T-helper 2 cell treated with Interferon-gamma antibody and Interleukin-4, amounts not matched to agents 5 μg/mL and 100 μg/mL, for 36 hours (primary cell): Measurements from ENCODE around the gene IL16.

ENCODE experiments used
- DNase-seq: peaks from one replicate; pipeline ENCODE4 v3.0.0; 2021; ENCODE audit warnings: low spot score
- H3K27ac Mint-ChIP-seq: one replicate; pipeline ENCODE4 v1.8.0; 2021; ENCODE audit warnings: mild to moderate bottlenecking, mixed read lengths
- H3K27me3 Mint-ChIP-seq: one replicate; pipeline ENCODE4 v1.8.0; 2021; ENCODE audit warnings: low read depth, mixed read lengths
- H3K36me3 Mint-ChIP-seq: one replicate; pipeline ENCODE4 v1.8.0; 2021; ENCODE audit warnings: low read depth, mixed read lengths
- H3K4me1 Mint-ChIP-seq: one replicate; pipeline ENCODE4 v1.8.0; 2021; ENCODE audit warnings: low read depth, mixed read lengths
- H3K4me3 Mint-ChIP-seq: one replicate; pipeline ENCODE4 v1.8.0; 2022; ENCODE audit warnings: mild to moderate bottlenecking, moderate library complexity, mixed read lengths
- H3K9me3 Mint-ChIP-seq: one replicate; pipeline ENCODE4 v1.8.0; 2021; ENCODE audit warnings: mixed read lengths

The IL16 gene

GRCh38 chr15:81263477-81263876 is 66.8 kb downstream of the IL16 start:
- no peak for DNase-seq
- no peaks in the 10 kb centered on the region for H3K36me3 Mint-ChIP-seq
- H3K4me3 Mint-ChIP-seq: no peak overlapping the region
- H3K4me1 Mint-ChIP-seq: peaks cover 19% of the 10 kb centered on the region
- no peaks in the 10 kb centered on the region for H3K9me3 Mint-ChIP-seq
- H3K27ac Mint-ChIP-seq: no peak overlapping the region
- peaks cover 16% of the 10 kb centered on the region for H3K27me3 Mint-ChIP-seq

- H3K27me3 Mint-ChIP-seq: peaks cover 14% of the 10 kb centered on the region
- no peak overlapping the region for H3K4me3 Mint-ChIP-seq
- H3K27ac Mint-ChIP-seq: no peak overlapping the region
- no peak for DNase-seq
- no peaks in the 10 kb centered on the region for H3K9me3 Mint-ChIP-seq
- H3K36me3 Mint-ChIP-seq: no peaks in the 10 kb centered on the region
- H3K4me1 Mint-ChIP-seq: peaks cover 23% of the 10 kb centered on the region
Measured at GRCh38 chr15:81264072-81264857, 67.6 kb downstream of the IL16 start.

- Mint-ChIP-seq H3K36me3 (no peaks in the 10 kb centered on the region), H3K4me3 (peak overlapping the region; percentile 44), H3K27me3 (peaks cover 10% of the 10 kb centered on the region), H3K9me3 (no peaks in the 10 kb centered on the region), H3K27ac (no peak overlapping the region), H3K4me1 (peaks cover 28% of the 10 kb centered on the region)
- DNase-seq: no peak
Measured at GRCh38 chr15:81265256-81265943, 68.7 kb downstream of the IL16 start.

DNA sequence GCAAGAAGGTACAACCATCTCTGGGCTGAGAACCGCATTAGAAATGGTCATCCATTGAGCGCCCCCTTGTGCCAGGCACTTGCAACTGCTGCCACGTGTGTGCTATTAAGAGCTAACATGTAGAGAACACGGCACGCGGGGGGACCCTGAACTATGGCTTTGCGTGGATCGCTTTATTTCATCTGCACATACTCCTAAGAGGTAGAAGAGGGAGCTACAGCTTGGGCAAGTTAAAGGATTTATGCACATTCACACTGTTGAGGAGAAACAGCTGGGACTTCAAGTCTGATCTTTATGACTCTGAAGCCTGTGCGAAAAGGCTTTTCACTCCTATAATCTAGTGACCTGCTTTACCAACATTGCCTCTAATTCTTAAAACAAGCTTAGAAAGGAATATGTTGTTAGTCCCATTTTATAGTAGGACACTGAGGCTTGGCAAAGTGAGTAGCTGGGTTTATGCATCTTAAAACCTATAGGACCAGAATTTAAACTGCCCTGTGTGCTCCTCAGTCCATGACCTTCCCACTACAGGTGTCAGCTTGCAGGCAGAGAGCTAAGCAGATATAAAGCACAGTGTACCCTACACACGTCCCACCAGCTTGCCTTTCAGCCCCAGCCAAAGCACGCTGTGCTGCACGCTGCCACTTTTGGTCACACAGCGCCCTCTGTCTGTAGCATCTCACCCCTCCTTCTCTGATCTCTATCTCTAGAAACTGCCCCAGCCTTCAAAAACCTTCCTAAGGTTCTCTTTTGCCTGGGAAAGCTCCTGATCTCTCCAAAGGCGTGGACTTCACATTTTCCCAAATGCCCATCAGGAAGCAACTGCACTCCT is 69.5 kb downstream of the IL16 start:
- peaks cover 10% of the 10 kb centered on the region for H3K27me3 Mint-ChIP-seq
- DNase-seq: peak; percentile 72
- H3K27ac Mint-ChIP-seq: peak overlapping the region; percentile 63
- H3K4me1 Mint-ChIP-seq: peaks cover 30% of the 10 kb centered on the region
- no peaks in the 10 kb centered on the region for H3K36me3 Mint-ChIP-seq
- peak overlapping the region; percentile 66 for H3K4me3 Mint-ChIP-seq
- H3K9me3 Mint-ChIP-seq: no peaks in the 10 kb centered on the region

DNA sequence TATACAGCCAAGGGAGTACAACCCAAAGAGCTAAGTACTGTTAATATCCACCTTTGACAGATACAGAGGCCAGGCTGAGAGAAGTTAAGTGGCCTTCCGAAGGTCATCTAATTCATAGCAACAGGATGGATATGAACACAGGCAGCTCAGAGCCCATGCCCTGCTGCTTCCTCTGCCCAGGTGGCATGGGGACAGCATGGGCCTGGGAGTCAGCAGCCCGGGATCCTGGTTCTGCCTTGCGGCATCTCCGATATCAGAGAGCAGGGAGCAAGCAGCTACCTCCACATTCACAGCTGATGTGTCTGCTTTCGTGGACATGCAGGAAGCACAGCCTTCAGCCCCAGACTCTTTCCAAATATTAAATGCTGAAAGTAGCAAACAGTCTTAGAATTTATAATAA is 71.7 kb downstream of the IL16 start:
- no peak for DNase-seq
- Mint-ChIP-seq H3K36me3 (no peaks in the 10 kb centered on the region), H3K27ac (no peak overlapping the region), H3K4me1 (peaks cover 30% of the 10 kb centered on the region), H3K4me3 (no peak overlapping the region), H3K9me3 (no peaks in the 10 kb centered on the region), H3K27me3 (peaks cover 10% of the 10 kb centered on the region)

GRCh38 chr15:81268881-81269601 is 72.4 kb downstream of the IL16 start:
- no peak for DNase-seq
- Mint-ChIP-seq H3K4me3 (no peak overlapping the region), H3K9me3 (no peaks in the 10 kb centered on the region), H3K27ac (no peak overlapping the region), H3K4me1 (peaks cover 30% of the 10 kb centered on the region), H3K36me3 (no peaks in the 10 kb centered on the region), H3K27me3 (peaks cover 10% of the 10 kb centered on the region)

GRCh38 chr15:81270188-81270587 is 73.5 kb downstream of the IL16 start:
- no peaks in the 10 kb centered on the region for H3K9me3 Mint-ChIP-seq
- H3K4me3 Mint-ChIP-seq: no peak overlapping the region
- no peak overlapping the region for H3K27ac Mint-ChIP-seq
- peaks cover 34% of the 10 kb centered on the region for H3K4me1 Mint-ChIP-seq
- H3K36me3 Mint-ChIP-seq: peaks cover 2% of the 10 kb centered on the region
- no peak for DNase-seq
- H3K27me3 Mint-ChIP-seq: peaks cover 2% of the 10 kb centered on the region

- Mint-ChIP-seq H3K4me3 (no peak overlapping the region), H3K27me3 (no peaks in the 10 kb centered on the region), H3K36me3 (peaks cover 2% of the 10 kb centered on the region), H3K4me1 (peaks cover 33% of the 10 kb centered on the region), H3K9me3 (no peaks in the 10 kb centered on the region), H3K27ac (no peak overlapping the region)
- DNase-seq: no peak
Measured at GRCh38 chr15:81270781-81271491, 74.3 kb downstream of the IL16 start.

GRCh38 chr15:81271761-81272644 is 75.3 kb downstream of the IL16 start:
- no peak overlapping the region for H3K27ac Mint-ChIP-seq
- no peak for DNase-seq
- no peak overlapping the region for H3K4me3 Mint-ChIP-seq
- H3K27me3 Mint-ChIP-seq: no peaks in the 10 kb centered on the region
- peaks cover 7% of the 10 kb centered on the region for H3K36me3 Mint-ChIP-seq
- H3K4me1 Mint-ChIP-seq: peaks cover 27% of the 10 kb centered on the region
- H3K9me3 Mint-ChIP-seq: peaks cover 6% of the 10 kb centered on the region

GRCh38 chr15:81273200-81273599 is 76.5 kb downstream of the IL16 start:
- H3K27me3 Mint-ChIP-seq: no peaks in the 10 kb centered on the region
- H3K27ac Mint-ChIP-seq: no peak overlapping the region

GRCh38 chr15:81273855-81274254 is 77.2 kb downstream of the IL16 start:
- peaks cover 27% of the 10 kb centered on the region for H3K4me1 Mint-ChIP-seq
- H3K36me3 Mint-ChIP-seq: peaks cover 16% of the 10 kb centered on the region
- no peaks in the 10 kb centered on the region for H3K27me3 Mint-ChIP-seq
- peaks cover 21% of the 10 kb centered on the region for H3K9me3 Mint-ChIP-seq
- no peak for DNase-seq
- H3K27ac Mint-ChIP-seq: no peak overlapping the region
- no peak overlapping the region for H3K4me3 Mint-ChIP-seq

More at GRCh38 chr15:81273200-81273599, 76.5 kb downstream of the IL16 start:
- DNase-seq: no peak
- Mint-ChIP-seq H3K36me3 (peaks cover 15% of the 10 kb centered on the region), H3K4me1 (peaks cover 27% of the 10 kb centered on the region), H3K4me3 (no peak overlapping the region), H3K9me3 (peaks cover 16% of the 10 kb centered on the region)

- no peak overlapping the region for H3K4me3 Mint-ChIP-seq
- peaks cover 16% of the 10 kb centered on the region for H3K36me3 Mint-ChIP-seq
- H3K9me3 Mint-ChIP-seq: peaks cover 21% of the 10 kb centered on the region
Measured at GRCh38 chr15:81274255-81274654, 77.6 kb downstream of the IL16 start.

More at GRCh38 chr15:81274255-81274654, 77.6 kb downstream of the IL16 start:
- no peaks in the 10 kb centered on the region for H3K27me3 Mint-ChIP-seq
- H3K27ac Mint-ChIP-seq: no peak overlapping the region
- peaks cover 23% of the 10 kb centered on the region for H3K4me1 Mint-ChIP-seq
- no peak for DNase-seq
